Measurements from ENCODE around the gene NME3.

The NME3 gene

DNA sequence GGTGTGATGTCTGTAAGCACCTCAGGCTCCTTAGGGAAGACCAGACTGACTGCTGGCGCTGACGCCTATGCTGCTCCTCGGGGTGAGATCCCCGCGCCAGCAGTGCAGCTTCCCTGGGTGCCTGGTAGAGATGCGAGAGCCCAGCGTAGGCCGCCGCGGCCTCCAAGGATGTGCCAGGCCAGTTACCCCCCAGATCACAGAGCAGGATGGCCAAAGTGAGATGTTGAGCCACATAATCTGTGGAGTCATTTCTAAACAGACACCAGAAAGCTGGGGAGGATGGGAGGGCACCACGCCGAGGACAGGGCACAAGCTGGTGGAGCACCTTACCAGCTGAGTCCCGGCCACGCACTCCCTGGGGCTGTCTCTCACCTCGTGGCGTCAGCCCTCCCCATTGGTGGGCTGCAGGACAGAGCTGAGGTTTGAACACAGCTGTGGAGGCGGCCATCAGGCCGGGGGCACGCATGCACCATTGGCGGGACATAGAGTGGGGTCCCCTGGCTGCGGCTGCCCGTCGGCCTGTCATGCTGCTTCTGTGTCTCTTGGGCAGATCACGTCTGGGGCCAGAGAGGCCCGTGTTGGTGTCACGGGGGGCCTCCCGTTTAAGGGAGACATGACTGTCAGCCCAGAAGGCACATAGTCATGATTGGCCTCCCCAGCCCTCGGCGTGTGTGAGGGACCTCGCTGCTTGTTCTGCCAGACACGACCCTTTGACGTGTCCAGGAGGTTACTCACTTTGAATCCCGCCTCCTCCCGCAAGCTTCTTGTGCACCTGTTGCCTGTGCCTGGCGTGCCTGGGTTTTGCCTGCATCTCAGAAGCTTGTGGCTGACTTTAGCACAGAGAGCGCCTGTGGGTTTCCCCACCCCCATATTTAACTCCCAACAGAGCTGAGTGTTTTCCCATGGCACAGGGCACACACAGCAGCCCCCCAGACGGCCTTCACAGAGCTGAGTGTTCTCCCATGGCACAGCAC lies 43.4 kb downstream of the NME3 start:
- no peak for DNase-seq (ENCODE audit: low read depth in 2 of 2)

DNA sequence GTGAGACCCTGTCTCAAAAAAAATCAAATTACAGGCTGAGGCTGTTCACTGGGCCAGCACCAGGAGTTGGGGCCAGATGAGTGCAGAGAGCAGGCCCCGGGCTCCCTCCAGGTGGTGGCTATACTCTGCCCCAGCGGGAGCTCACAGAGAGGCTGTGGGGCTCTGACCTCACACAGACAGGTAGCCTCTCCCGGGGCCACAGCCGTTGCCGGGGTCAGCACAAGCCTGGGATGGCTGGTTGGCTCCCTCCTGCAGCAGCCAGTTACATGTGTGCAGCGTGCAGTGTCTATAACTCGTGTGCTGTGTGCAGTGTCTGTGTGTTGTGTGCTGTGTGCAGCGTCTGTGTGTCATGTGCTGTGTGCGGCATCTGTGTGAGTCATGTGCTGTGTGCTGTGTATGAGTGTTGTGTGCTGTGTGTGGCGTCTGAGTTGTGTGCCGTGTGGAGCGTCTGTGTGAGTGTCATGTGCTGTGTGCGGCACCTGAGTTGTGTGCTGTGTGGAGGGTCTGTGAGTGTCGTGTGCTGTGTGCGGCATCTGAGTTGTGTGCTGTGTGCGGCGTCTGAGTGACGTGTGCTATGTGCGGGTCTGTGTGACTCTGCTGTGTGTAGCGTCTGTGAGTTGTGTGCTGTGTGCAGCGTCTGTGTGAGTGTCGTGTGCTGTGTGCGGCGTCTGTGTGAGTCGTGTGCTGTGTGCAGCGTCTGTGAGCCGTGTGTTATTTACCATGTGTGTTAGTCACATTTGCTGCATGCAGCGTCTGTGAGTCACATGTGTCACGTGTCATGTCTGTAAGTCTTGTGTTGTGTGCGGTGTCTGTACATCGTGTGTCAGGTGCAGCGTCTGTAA lies 44.5 kb downstream of the NME3 start:
- no peak for DNase-seq (ENCODE audit: low read depth in 2 of 2)

DNA sequence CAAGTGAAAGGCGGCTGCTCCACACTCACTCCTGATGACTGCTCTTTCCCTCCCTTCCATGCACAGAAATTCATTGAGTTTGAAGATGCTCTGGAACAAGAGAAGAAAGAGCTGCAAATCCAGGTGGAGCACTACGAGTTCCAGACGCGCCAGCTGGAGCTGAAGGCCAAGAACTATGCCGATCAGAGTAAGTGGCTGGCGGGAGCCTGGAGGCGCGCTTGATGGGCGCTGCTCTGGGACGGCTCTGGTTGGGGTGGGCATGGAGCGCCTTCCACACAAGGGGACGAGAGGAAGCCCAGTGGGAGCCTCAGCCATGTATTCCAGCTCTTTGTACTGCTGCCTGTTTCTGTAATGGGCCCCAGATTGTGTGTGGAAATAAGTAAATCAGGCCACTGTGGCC lies 46.9 kb downstream of the NME3 start:
- DNase-seq (ENCODE audit: low read depth in 2 of 2) = no peak

DNA sequence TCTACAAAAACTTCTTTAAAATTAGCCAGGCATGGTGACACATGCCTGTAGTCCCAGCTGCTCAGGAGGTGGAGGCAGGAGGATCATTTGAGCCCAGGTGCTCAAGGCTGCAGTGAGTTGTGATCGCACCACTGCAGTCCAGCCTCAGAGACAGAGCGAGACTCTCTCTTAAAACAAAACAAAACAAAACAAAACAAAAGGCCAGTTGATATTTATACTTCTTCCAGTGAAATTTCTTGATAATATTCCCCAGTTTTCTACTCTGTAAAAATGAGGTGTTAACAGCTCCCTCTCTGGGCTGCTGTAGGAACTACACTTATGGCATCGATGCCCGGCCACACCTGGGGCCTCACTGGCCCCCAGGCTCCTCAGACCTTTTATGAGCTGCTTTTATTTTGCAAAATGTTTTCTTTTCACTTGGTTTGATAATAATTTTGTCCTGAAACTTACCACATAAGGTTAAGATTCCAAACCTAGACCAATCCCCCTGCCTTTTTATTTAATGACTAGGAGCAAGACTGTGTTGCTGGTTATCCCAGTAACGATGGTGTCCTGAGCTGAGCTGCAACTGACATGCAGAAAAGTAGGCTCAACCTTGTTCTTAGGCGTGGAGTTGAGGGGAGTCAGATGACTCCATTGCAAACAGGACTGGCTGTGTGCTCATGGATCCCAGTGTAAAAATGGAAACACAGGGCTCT lies 47.7 kb downstream of the NME3 start:
- no peak for DNase-seq (ENCODE audit: low read depth in 2 of 2)

DNA sequence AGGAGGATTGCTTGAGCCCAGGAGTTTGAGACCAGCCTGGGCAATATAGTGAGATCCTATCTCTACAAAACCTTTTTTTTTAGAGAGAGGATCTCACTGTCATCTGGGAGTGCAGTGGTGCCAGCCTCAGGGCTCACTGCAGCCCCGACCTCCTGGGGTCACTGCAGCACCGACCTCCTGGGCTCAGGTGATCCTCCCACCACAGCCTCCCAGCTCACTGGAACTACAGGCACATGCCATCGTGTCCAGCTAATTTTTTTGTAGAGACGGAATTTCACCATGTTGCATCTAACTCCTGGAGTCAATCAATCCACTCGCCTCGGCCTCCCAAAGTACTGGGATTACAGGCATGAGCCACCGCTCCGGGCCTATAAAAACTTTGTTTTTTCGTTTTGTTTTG lies 50.0 kb downstream of the NME3 start:
- DNase-seq (ENCODE audit: low read depth in 2 of 2) = no peak
